DOHH2 (cell line): ENCODE results near the gene ST8SIA6.

Source experiments
- CTCF ChIP-seq: fragments of 200-600 bp; sonication (generic); IDR thresholded peaks from one replicate; pipeline ENCODE4 v1.5.1; 2014; ENCODE audit warnings: antibody characterized with exemption, mild to moderate bottlenecking, low read depth, low read length; ENCODE audit not compliant: poor library complexity, severe bottlenecking
- EZH2phosphoT487 ChIP-seq: fragments of 200-600 bp; sonication (generic); IDR thresholded peaks from 2 replicates; pipeline ENCODE4 v1.6.1; 2017; ENCODE audit warnings: borderline replicate concordance, mild to moderate bottlenecking, antibody characterized with exemption, low read length, moderate library complexity, mixed read lengths

- TF ChIP-seq CTCF (no peak), EZH2phosphoT487 (no peak)
Observed at GRCh38 chr10:17309435-17309834, 145.0 kb downstream of the ST8SIA6 start.
